Activated naive CD4-positive, alpha-beta T cell treated with anti-CD3 and anti-CD28 coated beads, Interleukin-2, amount 50 U/mL, for 24 hours (primary cell): ENCODE data around the gene TMEM271.
"Not testable (repeated sequence)": the region's sequence is repeated elsewhere in the genome, so short reads cannot be mapped to it uniquely, and the experiment has no call there.

Source experiments
- H3K27ac Mint-ChIP-seq: one replicate; pipeline ENCODE4 v1.8.0; 2021; ENCODE audit warnings: mild to moderate bottlenecking, mixed read lengths
- H3K27me3 Mint-ChIP-seq: one replicate; pipeline ENCODE4 v1.8.0; 2021; ENCODE audit warnings: mixed read lengths
- H3K36me3 Mint-ChIP-seq: one replicate; pipeline ENCODE4 v1.8.0; 2021; ENCODE audit warnings: mixed read lengths
- H3K4me1 Mint-ChIP-seq: one replicate; pipeline ENCODE4 v1.8.0; 2021; ENCODE audit warnings: mixed read lengths
- H3K4me3 Mint-ChIP-seq: one replicate; pipeline ENCODE4 v1.8.0; 2021; ENCODE audit warnings: mild to moderate bottlenecking, mixed read lengths
- H3K9me3 Mint-ChIP-seq: one replicate; pipeline ENCODE4 v1.8.0; 2021; ENCODE audit warnings: mixed read lengths

TMEM271 gene

DNA sequence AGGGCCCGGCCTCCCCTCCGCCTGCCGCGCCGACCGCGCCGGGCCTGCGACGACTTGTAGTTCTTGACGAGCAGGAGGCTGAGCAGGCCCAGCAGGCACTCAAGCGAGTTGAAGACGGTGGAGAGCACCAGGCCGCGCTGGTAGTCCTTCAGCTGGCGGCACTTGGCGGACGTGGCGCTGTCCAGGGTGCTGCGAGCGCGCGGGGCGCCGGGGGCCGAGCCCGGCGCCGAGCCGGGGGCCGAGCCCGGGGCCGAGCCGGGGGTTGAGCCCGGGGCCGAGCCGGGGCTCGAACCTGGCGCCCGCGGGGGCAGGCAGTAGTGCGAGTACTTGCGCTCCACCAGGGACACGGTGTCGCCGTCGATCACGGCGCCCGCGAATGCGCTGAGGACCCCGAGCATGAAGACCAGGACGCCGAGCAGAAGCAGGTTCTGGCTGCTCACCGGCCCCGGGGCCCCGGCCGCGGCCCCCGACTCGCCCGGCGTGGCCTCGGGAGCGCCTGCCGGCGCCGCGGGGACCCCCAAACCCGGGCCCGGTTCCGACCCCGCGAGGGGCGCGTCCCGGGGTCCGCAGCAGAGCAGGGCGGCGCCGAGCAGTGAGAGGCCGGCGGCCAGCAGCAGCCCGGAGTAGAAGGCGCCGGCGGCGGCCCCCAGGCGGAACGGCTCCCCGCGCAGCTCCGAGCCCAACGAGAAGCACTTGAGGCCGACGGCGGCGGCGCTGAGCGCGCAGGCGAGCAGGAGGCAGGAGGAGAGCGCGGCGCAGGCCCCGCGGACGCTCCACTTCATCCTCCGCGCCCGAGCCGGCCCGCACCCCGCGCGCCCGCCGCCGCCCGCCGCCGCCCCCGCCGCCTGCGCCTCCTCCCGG lies 584 bp downstream of the TMEM271 start:
- Mint-ChIP-seq H3K27ac (no peak overlapping the region), H3K4me3 (no peak overlapping the region), H3K27me3 (peaks cover 55% of the 10 kb centered on the region), H3K4me1 (peaks cover 11% of the 10 kb centered on the region), H3K9me3 (peaks cover 5% of the 10 kb centered on the region), H3K36me3 (peaks cover 5% of the 10 kb centered on the region)

GRCh38 chr4:574346-575161 lies 1.5 kb downstream of the TMEM271 start:
- Mint-ChIP-seq H3K4me3 (no peak overlapping the region), H3K4me1 (peaks cover 11% of the 10 kb centered on the region), H3K36me3 (peaks cover 5% of the 10 kb centered on the region), H3K27me3 (peaks cover 51% of the 10 kb centered on the region), H3K9me3 (peaks cover 5% of the 10 kb centered on the region), H3K27ac (no peak overlapping the region)

DNA sequence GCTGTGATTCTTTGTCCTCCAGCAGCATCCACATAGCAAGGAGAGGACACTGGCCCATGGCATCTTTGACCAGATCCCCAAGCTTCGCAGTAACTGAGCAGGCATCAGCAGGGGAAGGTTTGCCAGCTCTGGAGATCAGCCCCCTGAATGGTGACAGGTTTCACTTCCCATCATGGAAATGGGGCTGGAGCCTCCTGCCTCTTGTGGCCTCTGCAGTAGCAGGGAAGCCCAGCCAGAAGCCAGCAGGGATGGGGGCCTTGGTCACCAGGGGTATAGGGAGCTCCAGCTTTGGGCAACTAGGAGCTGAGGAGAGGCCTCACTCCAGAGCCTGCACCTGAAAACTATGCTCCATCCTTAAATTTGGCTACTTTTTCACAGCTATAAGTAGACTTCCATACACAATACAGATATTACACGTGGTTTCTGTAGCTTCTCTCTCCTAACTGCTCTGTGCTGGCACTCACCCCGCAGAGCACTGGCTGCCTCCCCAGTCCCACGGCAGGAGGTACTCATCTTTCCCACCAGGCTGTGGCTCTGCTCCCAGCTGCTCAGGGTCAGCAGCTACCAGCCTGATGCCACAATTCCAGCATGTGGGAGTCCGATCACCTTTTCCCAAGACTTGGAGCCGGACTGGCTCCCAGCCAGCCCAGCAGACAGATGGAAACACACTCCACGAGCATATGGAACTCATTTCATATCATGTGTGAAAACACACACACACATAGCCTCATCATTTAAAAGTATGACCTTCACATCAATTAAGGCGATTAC lies 2.8 kb downstream of the TMEM271 start:
- Mint-ChIP-seq H3K4me1 (peaks cover 11% of the 10 kb centered on the region), H3K9me3 (peaks cover 5% of the 10 kb centered on the region), H3K27me3 (peaks cover 44% of the 10 kb centered on the region), H3K27ac (no peak overlapping the region), H3K4me3 (no peak overlapping the region), H3K36me3 (peaks cover 5% of the 10 kb centered on the region)

DNA sequence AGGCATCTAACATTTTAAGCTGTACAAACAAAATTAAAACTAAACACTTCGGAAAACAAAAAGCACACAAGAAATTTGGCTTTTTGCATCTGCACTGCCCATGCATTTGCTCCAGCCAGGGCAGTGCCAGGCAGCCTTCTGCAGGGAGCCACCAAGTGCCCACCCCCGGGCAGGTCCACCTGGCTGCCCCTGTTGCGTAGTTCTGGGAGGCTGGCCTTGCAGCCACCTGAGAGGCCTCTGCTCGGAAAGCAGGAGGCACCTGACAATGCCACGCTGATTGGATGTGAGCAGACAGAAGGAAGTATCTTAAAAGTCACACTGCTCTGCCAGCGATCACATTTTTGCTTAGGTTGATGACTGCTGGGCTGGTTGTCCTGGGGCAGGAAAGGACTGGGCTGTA lies 3.5 kb downstream of the TMEM271 start:
- Mint-ChIP-seq H3K4me1 (peaks cover 8% of the 10 kb centered on the region), H3K4me3 (no peak overlapping the region), H3K27ac (no peak overlapping the region), H3K36me3 (peaks cover 5% of the 10 kb centered on the region), H3K9me3 (peaks cover 5% of the 10 kb centered on the region), H3K27me3 (peaks cover 39% of the 10 kb centered on the region)

DNA sequence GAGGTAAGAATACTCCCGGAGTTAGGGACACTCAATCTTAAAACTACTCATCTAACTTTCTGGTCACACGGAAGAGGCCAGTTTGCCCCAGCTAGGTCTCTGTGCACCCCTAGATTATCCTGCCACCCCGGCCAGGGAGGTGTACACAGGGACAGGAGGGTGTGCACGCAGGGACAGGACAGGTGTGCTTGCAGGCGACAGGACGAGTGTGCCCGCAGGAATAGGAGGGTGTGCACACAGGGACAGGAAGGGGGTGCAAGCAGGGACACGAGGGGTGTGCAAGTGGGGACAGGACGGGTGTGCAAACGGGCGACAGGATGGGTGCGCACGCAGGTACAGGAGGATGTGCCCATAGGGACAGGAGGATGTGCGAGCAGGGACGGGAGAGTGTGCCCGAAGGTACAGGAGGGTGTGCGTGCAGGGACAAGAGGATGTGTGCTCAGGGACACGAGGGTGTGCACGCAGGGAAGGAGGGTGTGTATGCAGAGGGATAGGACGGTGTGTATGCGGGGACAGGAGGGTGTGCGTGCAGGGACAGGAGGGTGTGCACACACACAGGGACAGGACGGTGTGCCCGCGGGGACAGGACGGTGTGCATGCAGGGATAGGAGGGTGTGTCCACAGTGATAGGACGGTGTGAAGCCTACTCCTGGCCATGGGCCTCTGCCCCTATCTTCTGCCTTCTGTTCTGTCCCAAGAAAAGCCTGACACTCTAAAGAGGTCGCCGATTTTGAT lies 4.1 kb downstream of the TMEM271 start:
- no peak overlapping the region for H3K4me3 Mint-ChIP-seq
- H3K36me3 Mint-ChIP-seq: peaks cover 5% of the 10 kb centered on the region
- H3K27ac Mint-ChIP-seq: no peak overlapping the region
- peaks cover 5% of the 10 kb centered on the region for H3K9me3 Mint-ChIP-seq
- peaks cover 4% of the 10 kb centered on the region for H3K4me1 Mint-ChIP-seq
- peaks cover 35% of the 10 kb centered on the region for H3K27me3 Mint-ChIP-seq

GRCh38 chr4:570754-571153 lies 5.3 kb downstream of the TMEM271 start:
- Mint-ChIP-seq H3K27me3 (peaks cover 34% of the 10 kb centered on the region), H3K4me1 (peaks cover 3% of the 10 kb centered on the region), H3K27ac (no peak overlapping the region), H3K36me3 (peaks cover 5% of the 10 kb centered on the region), H3K4me3 (no peak overlapping the region), H3K9me3 (peaks cover 5% of the 10 kb centered on the region)

- no peak overlapping the region for H3K27ac Mint-ChIP-seq
- peaks cover 5% of the 10 kb centered on the region for H3K9me3 Mint-ChIP-seq
- peaks cover 36% of the 10 kb centered on the region for H3K27me3 Mint-ChIP-seq
- peaks cover 3% of the 10 kb centered on the region for H3K4me1 Mint-ChIP-seq
- H3K4me3 Mint-ChIP-seq: no peak overlapping the region
- peaks cover 5% of the 10 kb centered on the region for H3K36me3 Mint-ChIP-seq
Observed at GRCh38 chr4:569958-570667, 6.0 kb downstream of the TMEM271 start.

GRCh38 chr4:568962-569361 lies 7.1 kb downstream of the TMEM271 start:
- H3K27me3 Mint-ChIP-seq: peaks cover 31% of the 10 kb centered on the region
- no peak overlapping the region for H3K4me3 Mint-ChIP-seq
- H3K27ac Mint-ChIP-seq: no peak overlapping the region
- peaks cover 3% of the 10 kb centered on the region for H3K36me3 Mint-ChIP-seq
- H3K4me1 Mint-ChIP-seq: no peaks in the 10 kb centered on the region
- peaks cover 5% of the 10 kb centered on the region for H3K9me3 Mint-ChIP-seq

GRCh38 chr4:568351-568652 lies 7.8 kb downstream of the TMEM271 start:
- H3K27ac Mint-ChIP-seq: no peak overlapping the region
- H3K27me3 Mint-ChIP-seq: peaks cover 25% of the 10 kb centered on the region
- no peaks in the 10 kb centered on the region for H3K4me1 Mint-ChIP-seq
- peaks cover 9% of the 10 kb centered on the region for H3K9me3 Mint-ChIP-seq
- no peak overlapping the region for H3K4me3 Mint-ChIP-seq
- peaks cover 3% of the 10 kb centered on the region for H3K36me3 Mint-ChIP-seq

DNA sequence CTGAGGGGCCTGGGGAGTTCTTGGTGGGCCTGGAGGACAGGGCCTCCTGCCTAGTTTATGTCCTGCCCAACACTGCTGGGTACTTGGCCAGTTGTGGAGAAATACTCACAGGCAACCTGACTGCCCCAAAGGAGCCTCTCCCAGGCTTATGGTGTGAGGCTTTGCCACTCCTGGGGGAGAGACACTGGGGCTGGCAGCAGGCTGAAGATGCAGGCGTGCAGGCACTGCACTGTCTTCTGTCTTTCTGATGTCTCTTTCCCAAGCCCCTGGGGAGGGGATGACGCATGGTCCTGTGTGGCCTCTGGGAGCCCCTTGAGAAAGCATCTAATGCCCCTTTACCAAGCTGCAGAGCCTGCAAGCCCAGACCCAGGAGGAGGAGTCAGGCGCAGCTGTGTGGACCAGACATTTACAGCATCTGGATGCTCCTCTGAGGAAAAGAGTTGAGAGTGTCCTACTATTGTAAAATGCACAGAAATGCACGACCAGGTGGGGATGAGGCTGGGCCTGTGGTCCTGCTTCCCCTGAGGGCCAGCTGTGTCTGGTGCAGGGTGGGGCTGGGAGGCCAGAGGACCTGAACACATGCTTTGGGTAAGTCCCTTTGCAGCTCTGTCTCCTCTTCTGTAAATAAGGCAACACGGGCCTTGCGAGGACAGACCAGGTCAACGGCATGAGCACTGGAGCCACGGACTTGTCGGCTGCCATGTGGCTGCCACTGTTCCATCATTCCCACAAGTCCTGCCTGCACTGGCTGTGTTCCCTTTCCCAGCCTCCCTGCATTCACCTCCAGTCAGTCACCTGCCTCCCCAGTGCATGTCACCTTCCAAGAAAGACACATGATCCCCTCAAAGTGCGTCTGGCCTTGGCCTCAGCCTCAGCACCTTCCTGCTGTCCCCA lies 8.4 kb downstream of the TMEM271 start:
- peaks cover 11% of the 10 kb centered on the region for H3K9me3 Mint-ChIP-seq
- peaks cover 3% of the 10 kb centered on the region for H3K36me3 Mint-ChIP-seq
- no peak overlapping the region for H3K27ac Mint-ChIP-seq
- no peak overlapping the region for H3K4me3 Mint-ChIP-seq
- H3K4me1 Mint-ChIP-seq: no peaks in the 10 kb centered on the region
- peaks cover 21% of the 10 kb centered on the region for H3K27me3 Mint-ChIP-seq

GRCh38 chr4:566508-567295 lies 9.4 kb downstream of the TMEM271 start:
- Mint-ChIP-seq H3K4me1 (no peaks in the 10 kb centered on the region), H3K27ac (no peak overlapping the region), H3K4me3 (no peak overlapping the region), H3K9me3 (peaks cover 11% of the 10 kb centered on the region), H3K27me3 (peaks cover 13% of the 10 kb centered on the region), H3K36me3 (peaks cover 3% of the 10 kb centered on the region)

GRCh38 chr4:566035-566434 lies 10.1 kb downstream of the TMEM271 start:
- Mint-ChIP-seq H3K27me3 (peaks cover 6% of the 10 kb centered on the region), H3K4me1 (no peaks in the 10 kb centered on the region), H3K9me3 (peaks cover 6% of the 10 kb centered on the region), H3K36me3 (peaks cover under 1% of the 10 kb centered on the region), H3K4me3 (no peak overlapping the region), H3K27ac (no peak overlapping the region)

DNA sequence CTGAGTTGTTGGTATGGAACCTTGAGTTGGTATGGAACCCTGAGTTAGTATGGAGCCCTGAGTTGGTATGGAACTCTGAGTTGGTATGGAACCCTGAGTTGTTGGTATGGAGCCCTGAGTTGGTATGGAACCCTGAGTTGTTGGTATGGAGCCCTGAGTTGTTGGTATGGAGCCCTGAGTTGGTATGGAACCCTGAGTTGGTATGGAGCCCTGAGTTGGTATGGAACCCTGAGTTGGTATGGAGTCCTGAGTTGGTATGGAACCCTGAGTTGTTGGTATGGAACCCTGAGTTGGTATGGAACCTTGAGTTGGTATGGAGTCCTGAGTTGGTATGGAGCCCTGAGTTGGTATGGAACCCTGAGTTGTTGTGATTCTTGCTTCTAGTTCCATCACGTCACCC lies 10.5 kb downstream of the TMEM271 start:
- not testable (repeated sequence) for H3K9me3 Mint-ChIP-seq, H3K27ac Mint-ChIP-seq, H3K36me3 Mint-ChIP-seq, H3K4me3 Mint-ChIP-seq, H3K27me3 Mint-ChIP-seq, H3K4me1 Mint-ChIP-seq
